HG03520 (cell line): ENCODE results near the gene NYAP1.

Experiments used
- ATAC-seq: cut with Tn5 transposase; IDR thresholded peaks from one replicate; pipeline ENCODE4 v1.9.1; 2021; ENCODE audit warnings: mild to moderate bottlenecking, moderate library complexity; ENCODE audit not compliant: unreplicated experiment

Gene NYAP1

DNA sequence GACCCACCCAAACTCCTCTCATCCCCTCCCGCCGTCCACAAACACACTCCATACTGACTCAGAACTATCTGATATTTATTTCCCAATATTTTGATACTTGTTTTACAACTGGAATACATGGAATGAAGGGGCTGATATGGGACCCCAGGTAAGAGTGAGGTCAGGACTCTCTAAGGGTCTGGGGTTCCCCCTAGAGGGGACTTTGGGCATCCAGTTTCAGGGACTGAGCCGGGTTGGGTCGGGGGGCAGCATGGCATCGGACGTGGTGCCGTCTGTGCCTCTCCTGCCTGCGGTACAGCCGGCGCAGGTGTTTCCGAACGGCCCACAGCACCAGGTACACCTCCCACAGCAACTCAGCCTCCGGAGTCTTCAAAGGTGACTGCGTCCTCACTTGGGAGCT lies 27.2 kb upstream of the NYAP1 start:
- no peak for ATAC-seq

DNA sequence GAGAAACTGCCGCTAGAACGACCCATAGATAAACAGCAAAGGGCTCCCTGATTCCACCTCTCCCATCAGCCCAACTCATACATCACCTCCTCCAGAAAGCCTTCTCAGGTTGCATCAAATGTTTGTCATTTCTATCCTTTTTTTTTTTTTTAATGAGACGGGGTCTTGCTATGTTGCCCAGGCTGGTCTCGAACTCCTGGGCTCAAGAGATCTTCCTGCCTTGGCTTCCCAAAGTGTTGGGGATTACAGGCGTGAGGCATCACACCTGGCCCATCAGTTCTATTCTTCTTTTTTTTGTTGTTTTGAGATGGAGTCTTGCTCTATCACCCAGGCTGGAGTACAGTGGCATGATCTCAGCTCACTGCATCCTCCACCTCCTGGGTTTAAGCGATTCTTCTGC lies 26.7 kb upstream of the NYAP1 start:
- ATAC-seq, result no peak

DNA sequence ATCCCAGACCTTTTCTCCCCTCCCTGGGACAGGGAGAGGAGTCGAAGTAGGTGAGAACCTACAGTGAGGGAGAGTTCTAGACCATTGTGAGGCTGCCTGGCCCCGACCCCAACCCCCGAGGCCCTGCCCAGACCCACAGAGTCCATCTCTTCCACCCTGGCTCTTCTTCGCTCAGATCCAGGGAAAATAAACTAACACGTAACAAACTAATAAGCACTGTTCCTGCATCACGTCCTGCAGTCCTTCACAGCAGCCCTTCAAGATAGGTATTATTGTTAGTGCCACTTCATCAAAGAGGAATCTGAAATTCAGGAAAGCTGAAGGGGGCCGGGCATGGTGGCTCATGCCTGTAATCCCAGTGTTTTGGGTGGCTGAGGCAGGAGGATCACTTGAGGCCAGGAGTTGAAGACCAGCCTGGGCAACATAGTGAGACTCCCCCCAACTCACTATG lies 19.5 kb upstream of the NYAP1 start, which contains the start of gene SPACDR:
SPACDR (minus strand) TSS at position 51 of the 451 bp plus-strand sequence. CDS start 235 bp downstream, outside the sequence.
- no peak for ATAC-seq

DNA sequence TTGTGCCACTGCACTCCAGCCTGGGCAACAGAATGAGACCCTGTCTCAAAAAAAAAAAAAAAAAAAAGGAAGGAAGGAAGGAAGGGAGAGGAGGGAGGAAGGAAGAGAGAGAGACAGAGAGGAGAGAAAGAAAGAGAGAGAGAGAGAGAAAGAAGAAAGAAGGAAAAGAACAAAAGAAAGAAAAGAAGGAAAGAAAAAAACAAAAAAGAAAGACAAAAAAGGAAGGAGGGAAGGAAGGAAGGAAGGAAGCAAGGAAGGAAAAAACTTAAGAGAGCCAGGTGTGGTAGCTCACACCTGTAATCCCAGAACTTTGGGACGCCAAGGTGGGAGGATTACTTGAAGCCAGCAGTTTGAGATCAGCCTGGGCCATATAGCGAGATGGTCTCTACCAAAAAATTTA lies 18.9 kb upstream of the NYAP1 start:
- no peak for ATAC-seq

DNA sequence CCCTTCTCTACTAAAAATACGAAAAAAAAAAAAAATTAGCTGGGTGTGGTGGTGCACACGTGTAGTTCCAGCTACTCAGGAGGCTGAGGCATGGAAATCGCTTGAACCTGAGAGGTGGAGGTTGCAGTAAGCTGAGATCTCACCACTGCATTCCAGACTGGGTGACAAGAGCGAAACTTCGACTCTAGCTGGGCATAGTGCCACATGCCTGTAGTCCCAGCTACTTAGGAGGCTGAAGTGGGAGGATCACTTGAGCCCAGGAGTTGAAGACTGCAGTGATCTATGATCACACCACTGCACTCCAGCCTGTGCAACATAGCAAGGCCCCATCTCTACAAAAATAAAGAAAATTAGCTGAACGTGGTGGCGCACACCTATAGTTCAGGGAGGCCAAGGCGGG lies 18.4 kb upstream of the NYAP1 start:
- no peak for ATAC-seq

DNA sequence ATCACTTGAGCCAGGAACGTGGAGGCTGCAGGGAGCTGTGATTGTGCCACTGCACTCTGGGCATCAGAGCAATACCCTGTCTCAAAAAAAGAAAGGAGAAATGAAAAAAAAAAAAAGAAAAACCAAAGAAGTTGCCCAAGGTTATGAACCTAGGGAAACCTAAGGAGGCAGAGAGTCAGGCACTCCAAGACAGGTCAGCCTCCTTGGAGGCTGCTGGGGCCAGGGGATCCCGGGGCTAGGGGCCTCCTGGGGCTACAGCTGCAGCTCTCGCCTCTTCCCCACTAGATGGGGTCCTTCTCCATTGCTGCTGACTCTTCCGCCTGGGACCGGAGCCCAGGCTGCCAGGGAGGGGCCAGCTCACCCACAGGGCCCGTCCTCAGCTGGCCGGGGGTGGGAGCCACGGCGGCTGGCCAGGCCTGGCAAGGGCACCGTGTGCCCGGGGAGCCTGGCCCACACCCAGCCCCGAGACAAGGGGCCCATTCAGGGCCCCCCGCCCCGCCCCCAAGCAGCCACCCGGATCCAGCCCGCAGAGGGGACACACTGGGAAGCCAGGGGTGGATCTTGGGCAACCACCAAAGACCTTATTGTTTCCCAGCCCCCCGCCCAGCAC lies 17.9 kb upstream of the NYAP1 start:
- ATAC-seq, result no peak

DNA sequence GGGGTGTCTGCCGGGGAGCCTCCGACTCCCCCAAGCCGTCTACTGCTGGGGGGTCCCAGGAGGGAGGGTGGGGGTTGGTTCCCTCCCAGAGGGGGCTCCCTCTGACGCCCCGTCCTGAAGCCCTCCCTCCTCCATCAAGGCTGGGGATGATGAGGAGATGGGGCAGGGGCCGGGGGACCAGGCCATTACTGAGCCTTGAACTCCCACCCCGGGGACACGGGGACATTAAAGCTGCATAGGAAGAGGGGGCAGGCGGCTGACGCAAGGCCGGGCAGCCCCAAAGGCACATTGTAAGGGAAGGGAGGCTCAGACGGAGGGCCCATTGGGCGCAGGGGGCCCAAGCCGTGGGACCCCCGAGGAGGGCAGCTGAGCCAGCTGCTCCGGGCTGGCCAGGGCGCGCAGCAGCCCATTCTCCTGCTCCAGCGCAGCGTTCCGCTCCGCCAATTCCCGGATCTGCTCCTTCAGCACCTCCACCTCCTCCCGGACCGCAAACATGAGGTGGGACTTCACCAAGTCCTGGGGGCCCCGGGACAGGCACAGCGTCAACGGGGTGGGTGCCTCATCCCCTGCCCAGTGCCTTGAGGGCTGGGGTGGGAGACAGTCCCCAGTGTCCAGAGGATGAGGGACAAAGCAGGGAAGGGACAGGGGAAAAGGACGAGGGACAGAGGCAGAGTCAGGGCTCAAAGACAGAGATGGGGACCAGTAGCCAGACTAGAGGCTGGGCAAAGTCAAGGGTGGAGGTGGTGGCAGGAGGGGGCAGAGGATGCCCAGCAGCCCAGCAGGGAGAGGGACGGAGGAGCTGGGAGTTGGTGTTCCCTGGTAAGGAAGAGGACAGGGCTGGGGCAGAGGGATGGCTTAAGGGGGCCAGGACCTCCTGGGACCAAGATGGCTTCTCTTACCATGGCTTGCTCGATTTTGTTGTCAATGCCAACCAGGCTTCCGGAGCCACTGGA lies 16.8 kb upstream of the NYAP1 start:
- no peak for ATAC-seq

DNA sequence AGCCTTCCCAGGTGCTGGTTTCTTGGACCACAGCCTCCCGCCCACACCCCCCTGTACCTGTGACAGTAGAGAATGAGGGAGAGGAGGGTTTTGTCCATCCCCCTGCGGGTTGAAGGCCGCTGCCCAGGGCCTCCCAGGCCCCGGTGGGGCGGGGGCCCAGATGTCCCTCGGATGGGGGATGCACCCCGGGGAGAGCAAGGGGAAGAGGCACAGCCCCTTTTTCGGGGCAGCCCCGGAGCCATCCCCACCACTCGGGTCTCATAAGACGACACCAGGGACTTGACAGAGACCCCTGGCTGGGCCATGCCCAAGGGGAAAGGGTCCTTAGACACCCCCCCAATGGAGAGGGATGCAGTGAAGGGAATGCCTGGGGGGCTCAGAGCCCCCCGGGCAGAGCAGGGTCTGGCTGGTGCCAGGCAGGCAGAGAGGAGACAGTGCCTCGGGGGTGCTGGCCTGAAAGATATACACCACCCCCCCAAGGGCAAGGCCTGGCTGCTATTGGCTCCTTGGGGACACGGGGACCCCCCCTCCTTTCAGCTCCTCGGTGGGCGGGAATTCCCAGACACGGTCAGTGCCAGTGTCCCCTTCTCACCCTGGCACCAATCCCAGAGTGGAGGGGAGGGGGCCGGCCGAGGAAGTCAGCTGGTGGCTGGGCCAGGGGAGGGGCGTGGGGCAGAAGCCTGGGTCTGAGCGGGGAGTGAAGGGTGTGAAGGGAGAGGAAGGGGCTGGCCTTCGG lies 15.9 kb upstream of the NYAP1 start:
- no peak for ATAC-seq

DNA sequence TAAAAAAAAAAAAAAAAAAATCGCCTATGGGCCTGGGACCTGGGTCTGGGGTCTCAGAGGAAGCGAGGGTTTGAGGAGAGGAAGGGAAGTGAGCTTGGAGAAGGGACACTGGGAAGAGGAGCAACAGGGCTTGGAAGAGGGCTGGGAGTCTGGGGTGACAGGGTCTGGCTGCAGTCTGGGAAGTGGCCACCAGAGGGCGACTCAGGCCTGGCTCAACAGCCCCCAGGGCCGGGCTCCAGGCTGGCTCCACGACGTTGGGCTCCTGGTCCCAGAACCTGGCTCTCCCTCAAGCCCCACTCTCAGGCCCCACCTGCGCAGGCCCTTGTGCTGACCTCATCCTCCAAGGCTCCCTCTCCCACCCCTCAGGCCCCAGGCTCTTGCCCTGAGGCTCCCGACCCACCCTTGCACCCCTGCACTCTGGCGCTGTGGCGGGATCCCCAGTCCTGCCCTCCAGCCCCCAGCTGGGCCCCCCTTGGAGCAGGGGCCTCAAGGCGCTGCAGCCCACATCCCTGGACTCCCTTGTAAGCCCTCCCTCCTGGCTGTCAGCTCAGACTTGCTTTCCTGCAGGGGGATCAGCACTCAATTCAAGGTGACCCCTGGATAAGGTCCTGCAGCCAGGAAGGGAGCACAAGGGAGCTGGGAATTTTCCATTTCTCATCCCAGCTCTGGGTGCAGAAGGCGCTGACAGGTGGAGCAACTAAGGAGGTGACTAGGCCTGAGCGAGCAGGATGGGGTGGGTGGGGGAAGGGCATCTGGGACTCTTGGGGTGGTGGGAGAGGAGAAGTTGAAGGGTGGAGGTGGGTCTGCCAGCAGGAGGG lies 14.3 kb upstream of the NYAP1 start:
- ATAC-seq, result no peak

DNA sequence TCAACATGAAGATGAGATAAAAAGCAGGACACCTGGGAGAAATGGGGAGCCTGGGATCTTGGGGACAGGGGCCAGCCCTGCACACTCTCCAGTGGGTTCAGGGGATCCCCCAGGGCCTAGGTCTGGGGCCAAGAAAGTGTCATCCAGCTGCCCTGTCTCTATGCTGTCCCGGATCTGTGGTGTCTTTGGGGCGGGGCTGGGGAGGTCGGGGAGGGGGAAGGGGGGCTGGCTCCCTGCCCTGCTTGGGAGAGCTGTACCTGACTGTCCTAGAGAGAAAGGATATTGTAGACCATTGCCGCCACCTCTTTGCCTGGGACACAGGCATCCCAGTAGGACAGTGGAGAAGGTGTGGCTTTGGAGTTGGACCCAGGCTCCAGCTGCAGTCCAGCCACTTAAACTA lies 12.7 kb upstream of the NYAP1 start:
- no peak for ATAC-seq

DNA sequence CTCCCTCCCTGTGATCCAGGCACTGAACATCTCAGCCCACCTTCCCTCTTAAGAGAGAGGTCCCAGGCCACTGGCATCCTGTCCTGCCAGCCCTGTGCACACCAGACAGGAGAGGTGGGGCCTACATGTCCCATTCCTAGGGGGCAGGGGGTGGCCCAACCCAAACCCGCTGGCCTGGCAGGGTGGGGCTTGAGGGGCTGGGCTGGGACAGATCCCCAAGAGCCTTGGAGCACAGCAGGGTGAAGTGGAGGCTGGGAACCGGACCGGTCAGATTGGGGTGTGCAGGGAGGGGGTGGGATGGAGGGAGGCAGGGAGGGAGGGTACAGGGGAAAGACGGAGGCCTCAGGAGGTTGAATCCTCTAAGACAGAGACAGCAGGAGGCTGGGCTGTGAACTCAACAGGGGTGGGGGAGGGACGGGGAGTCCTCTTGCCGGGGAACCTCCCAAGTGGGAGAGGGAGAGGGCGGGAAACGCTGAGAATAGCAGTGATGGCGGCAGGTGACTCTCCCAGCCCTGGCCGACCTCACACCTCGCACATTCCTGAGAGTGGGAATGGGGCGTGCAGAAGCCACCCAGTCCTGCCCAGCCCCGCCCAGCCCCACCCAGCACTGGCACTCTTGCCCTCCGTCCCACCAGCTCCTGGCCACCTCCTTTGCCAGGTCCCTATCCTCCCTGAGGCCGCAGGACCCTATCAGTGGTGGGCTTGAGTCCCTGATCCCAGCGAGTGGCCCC lies 11.4 kb upstream of the NYAP1 start:
- ATAC-seq, result no peak

DNA sequence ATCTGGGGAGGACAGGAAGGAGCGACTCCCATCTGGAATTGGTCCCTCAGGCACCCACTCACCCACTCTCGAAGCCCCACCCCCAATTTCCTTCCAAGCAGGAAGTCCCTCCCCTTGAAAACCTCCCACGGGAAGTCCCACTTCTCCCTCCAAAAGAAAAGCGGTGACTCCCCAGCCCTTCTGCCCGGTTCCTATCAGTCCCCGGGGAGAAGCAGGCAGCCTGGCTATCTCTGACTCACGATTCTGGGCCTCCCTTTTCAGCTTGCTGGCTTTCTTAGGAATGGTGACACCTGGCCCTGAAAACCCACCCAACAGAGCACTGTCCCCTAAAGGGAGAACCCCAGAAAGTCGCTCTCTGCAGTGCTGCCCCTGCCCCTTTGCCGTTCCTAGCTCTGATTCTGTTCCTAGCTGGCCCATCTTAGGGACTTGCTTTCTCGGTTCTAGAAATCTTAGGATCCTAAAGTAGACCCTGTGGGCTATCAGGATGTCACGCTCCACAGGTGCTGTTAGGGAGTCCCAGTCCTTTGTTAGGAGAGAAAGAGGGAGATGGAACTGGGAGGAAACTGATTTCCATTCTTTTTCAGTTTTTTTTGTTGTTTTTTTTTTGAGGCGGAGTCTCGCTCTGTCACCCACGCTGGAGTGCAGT lies 10.8 kb upstream of the NYAP1 start:
- ATAC-seq, result no peak

DNA sequence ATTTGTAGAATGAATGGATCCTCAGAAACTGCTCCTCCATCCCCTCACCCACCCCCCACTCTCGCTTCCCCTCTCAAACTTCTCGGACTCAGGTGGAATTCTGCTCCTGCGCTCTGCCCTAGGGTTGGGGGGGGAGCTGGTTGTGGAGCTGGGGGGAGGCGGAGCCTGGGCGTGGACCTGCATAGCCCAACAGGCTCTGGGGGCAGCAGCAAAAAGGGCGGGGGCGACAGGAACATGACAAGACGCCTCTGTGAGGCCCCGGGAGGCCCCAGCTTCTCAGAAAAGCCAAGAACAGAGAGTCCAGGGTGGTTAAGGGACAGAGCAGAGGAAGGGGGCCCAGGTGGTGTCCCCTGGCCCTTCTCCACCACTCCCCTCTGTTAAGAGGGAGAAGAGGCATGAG lies 8.2 kb upstream of the NYAP1 start:
- no peak for ATAC-seq

DNA sequence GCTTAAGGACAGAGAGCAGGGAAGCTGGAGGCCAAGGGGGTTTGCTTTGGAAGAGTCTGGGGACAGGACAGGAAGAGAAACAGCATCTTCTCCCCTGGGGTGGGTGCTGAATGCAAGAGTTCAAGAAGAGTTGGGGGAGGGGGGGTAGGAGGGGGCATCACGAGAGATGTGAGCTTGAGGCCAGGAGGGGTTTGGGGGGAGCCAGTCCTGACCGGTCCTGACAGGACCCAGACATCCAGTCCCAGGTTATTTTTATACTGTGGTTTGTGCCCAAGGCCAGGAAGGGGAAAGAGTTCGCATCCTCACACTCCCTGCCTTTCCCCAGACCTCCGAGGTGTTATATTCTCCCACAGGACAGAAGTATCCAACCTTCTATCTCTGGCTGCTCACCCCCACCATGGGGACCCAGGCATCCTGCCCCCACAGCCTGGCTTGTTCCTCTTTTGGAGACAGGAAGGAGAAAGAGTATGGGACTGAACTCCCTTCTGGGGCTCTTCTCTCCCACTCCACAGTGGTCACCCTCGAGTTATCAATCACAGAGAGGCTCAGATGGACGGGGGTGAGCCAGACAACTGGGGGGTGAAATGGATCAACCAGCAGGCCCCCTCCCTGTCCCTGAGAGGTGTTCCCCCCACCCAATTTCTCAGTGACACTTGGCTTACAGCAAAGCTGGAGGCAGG lies 7.5 kb upstream of the NYAP1 start:
- no peak for ATAC-seq

DNA sequence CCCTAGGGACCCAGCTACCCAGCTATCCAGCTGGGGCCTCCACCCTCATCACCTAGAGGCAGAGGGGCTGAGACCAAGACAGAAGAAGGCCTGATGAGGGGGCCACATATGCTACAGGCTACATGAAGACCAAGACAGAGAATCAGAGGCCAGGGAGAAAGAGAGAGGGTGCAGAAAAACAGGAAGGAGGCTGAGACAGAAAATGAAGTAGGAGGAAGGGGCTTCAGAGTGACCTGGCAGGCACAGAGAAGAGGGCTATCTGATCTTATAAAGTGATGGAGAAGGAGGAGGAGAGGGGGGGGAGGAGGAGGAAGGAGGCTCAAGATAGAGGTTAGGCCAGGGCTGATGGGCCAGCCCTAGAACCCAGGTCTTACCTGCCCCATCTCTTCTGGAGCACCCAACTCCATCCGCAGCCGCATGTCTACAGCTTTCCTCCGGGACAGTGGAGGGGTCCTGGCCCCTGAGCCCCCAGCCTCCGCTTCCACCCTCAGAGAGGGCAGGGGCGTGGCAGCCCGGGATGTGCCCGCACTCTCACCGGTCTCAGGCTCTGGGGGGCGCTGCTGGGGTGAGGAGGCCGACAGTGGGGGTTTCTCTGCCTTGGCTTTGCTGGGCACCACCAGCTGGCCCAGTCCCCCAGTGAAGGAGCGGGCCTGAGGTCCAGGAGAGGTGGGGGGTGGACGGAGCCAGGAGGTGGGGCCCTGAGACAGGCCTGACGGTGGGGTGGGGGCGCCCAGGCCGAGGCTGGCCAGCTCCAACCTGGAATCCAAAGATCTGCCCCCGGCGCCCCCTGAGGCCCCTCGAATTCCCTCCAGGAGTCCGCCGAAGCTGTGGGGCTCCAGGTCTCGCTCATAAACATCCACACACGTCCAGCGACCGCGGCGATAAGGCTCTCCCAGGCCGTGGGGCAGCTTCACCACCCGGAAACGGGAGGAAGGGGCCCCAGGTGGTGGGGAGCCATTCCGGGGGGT lies 6.5 kb upstream of the NYAP1 start:
- ATAC-seq, result no peak

DNA sequence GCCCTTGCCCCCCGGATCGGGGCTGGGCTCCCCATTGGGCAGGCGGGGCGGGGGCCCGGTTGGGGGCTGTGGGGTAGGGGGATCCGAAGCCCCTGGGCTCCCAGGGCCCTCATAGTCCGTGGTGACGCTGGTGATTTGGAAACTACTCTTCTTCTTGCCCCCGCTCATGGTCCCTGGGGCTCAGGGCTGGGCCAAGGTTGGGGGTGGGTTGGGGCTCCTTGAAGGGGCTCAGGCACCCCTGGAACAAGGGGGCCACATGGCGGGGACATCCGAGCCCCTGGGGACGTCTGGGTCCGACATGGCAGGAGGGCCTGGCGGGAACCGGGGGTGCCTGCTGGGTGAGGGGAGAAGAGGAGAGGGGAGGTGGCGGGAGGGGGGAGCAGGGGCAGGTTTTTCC lies 5.9 kb upstream of the NYAP1 start:
- ATAC-seq, result no peak

DNA sequence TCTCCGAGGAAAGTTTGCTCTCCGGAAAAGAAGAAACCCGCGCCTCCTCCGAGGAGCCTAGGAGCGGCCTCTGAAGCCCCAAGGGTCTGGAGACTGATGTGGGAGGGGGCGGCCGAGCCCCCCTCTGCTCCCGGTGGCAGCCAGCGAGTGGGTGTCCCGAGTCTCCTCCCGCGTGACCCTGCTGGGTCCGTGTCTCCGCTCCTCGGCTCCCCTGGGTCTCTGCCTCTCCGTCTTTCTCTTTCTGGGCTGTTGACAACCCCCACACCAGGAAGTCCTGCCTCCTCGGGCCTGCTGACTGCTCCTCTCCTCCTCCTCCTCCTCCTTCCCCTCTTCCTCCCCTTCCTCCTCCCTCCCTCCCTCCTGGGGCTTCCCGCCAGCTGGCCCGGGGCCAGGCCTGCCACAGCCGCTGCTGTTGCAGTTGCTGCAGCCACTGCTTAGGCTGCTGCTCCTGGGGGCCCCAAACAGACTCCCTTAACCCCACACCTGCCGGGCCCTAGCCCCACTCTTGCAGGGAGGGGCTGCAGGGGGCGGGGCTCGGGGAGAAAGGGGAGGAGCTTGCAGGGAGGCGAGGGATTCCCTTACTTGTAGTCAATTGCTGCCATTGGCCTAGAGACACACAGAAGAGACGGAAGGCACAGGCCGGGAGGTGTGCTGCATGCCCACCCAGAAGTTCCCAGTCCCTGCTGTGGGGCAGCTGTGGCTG lies 4.6 kb upstream of the NYAP1 start, which contains the start of gene TSC22D4:
TSC22D4 (minus strand) TSS at position 257 of the 703 bp plus-strand sequence. CDS start 1,176 bp downstream, outside the sequence.
- peak; percentile 51 for ATAC-seq
